K562 (cell line): Measurements from ENCODE around the gene LRRIQ4.

ENCODE experiments used
- FOS ChIP-seq: IDR thresholded peaks from 3 replicates; pipeline ENCODE4 v1.6.1; 2011; ENCODE audit not compliant: insufficient read length; ENCODE audit errors: extremely low read depth
- POLR3A ChIP-seq: IDR thresholded peaks from 2 replicates; pipeline ENCODE4 v1.6.1; 2011; ENCODE audit warnings: borderline replicate concordance, mild to moderate bottlenecking, moderate library complexity; ENCODE audit not compliant: insufficient read length, insufficient read depth; ENCODE audit errors: extremely low read depth
- TF ChIP-seq, protein P1 (sequence below), 3 experiments: IDR thresholded peaks in 2 of 3; conservative IDR thresholded peaks in 1 of 3; 2 replicates each; pipeline ENCODE4 v1.5.1; 2011 to 2012; ENCODE audit warnings: low read length in 3 of 3, mild to moderate bottlenecking in 3 of 3, control low read depth in 2 of 3, improper control_type of control experiment in 1 of 3, inconsistent platforms in 1 of 3, low read depth in 1 of 3, mixed read lengths in 1 of 3, moderate library complexity in 1 of 3; ENCODE audit not compliant: insufficient read depth in 2 of 3

DNA sequence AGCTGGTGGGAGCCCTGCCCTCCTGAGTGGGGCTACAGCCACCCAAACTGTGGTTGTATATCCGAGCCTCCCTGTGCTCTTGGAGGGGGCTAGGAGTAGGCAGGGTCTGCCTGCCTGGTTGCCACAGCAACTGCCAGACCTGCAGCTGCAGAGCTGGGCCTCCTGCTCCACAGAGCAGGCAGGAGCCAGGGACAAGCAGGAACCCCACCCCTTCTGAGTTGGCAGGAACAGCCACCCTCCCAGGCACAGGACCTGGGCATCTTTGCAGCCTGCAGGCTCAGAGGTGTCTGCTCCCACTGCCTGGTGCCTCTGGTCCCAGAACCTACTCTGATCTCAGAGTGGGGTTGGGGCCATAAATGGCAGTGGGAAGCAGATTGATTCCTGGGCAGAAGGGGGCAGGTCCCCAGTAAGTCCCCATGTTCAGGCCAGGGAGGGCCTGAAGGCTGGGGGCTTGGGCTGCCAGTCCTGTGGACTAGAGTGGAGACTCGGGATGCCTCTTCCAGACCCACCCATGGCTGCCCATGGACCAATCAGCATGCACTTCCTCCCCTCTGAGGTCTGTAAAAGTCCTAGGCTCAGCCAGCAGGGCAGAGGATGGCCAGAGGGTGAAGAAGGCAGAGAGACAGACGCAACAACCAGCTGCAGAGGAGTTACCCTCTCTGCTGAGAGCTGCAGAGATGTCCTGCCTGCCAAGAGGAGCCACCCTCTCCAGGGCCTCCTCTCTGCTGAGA is 67.3 kb downstream of the LRRIQ4 start:
- TF ChIP-seq FOS (no peak), POLR3A (no peak)
- TF ChIP-seq, protein P1, sequence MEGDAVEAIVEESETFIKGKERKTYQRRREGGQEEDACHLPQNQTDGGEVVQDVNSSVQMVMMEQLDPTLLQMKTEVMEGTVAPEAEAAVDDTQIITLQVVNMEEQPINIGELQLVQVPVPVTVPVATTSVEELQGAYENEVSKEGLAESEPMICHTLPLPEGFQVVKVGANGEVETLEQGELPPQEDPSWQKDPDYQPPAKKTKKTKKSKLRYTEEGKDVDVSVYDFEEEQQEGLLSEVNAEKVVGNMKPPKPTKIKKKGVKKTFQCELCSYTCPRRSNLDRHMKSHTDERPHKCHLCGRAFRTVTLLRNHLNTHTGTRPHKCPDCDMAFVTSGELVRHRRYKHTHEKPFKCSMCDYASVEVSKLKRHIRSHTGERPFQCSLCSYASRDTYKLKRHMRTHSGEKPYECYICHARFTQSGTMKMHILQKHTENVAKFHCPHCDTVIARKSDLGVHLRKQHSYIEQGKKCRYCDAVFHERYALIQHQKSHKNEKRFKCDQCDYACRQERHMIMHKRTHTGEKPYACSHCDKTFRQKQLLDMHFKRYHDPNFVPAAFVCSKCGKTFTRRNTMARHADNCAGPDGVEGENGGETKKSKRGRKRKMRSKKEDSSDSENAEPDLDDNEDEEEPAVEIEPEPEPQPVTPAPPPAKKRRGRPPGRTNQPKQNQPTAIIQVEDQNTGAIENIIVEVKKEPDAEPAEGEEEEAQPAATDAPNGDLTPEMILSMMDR (IDR thresholded peaks at IDR 0.05 in 2 of 3, conservative IDR thresholded peaks at IDR 0.05 in 1 of 3; ENCODE audit: insufficient read depth in 2 of 3, low read depth in 1 of 3, low read length in 3 of 3), result no peak
